SU-DHL-6 (cell line): ENCODE measurements around the gene CHADL.

ENCODE experiments used
- H2AFZ ChIP-seq: fragments of 200-600 bp; sonication (generic); 2 replicates; pipeline ENCODE4 v1.6.1; 2014; ENCODE audit warnings: low read depth, mild to moderate bottlenecking, moderate library complexity, mixed read lengths, antibody characterized with exemption, low read length; ENCODE audit not compliant: severe bottlenecking
- H3F3A ChIP-seq: fragments of 200-600 bp; shearing (Covaris generic); 2 replicates; pipeline ENCODE4 v1.6.0; 2016; ENCODE audit warnings: antibody characterized with exemption, mild to moderate bottlenecking; ENCODE audit not compliant: insufficient read depth
- H3K27ac ChIP-seq: fragments of 200-600 bp; sonication (generic); 2 replicates; pipeline ENCODE4 v1.5.1; 2016; ENCODE audit warnings: low read depth, mild to moderate bottlenecking, low read length, moderate library complexity, mixed read lengths
- H3K27me3 ChIP-seq: fragments of 200-600 bp; sonication (generic), shearing (Covaris generic); 2 replicates; pipeline ENCODE4 v1.6.0; 2014; ENCODE audit warnings: mild to moderate bottlenecking, low read length
- H3K36me3 ChIP-seq: fragments of 200-600 bp; sonication (generic); 2 replicates; pipeline ENCODE4 v1.6.1; 2014; ENCODE audit warnings: mild to moderate bottlenecking, low read length, mixed read lengths
- H3K4me2 ChIP-seq: fragments of 300-600, 200-600 bp; shearing (Covaris generic), sonication (generic); 2 replicates; pipeline ENCODE4 v1.6.0; 2014; ENCODE audit warnings: low read length, low read depth, mild to moderate bottlenecking; ENCODE audit not compliant: poor library complexity, severe bottlenecking
- H3K4me3 ChIP-seq: fragments of 200-600 bp; sonication (generic); 2 replicates; pipeline ENCODE4 v1.5.1; 2014; ENCODE audit warnings: antibody characterized with exemption, low read length, mild to moderate bottlenecking, mixed read lengths; ENCODE audit not compliant: insufficient read depth, poor library complexity, severe bottlenecking
- H3K79me2 ChIP-seq: fragments of 200-600 bp; sonication (generic); 2 replicates; pipeline ENCODE4 v1.6.1; 2014; ENCODE audit warnings: mild to moderate bottlenecking, low read length, moderate library complexity; ENCODE audit not compliant: insufficient read depth
- H3K9ac ChIP-seq: fragments of 200-600 bp; sonication (generic); 2 replicates; pipeline ENCODE4 v1.7.0; 2014; ENCODE audit warnings: mild to moderate bottlenecking, low read length
- H3K9me2 ChIP-seq: fragments of 200-600 bp; sonication (generic); replicated peaks from 2 replicates; pipeline ENCODE4 v1.6.1; 2014; ENCODE audit warnings: low read length; ENCODE audit not compliant: insufficient read depth
- H3K9me3 ChIP-seq: fragments of 200-600 bp; sonication (generic); 2 replicates; pipeline ENCODE4 v1.6.1; 2014; ENCODE audit warnings: low read length, mixed read lengths; ENCODE audit not compliant: insufficient read depth
- H4K20me1 ChIP-seq: fragments of 200-600 bp; sonication (generic); 2 replicates; pipeline ENCODE4 v1.6.1; 2014; ENCODE audit warnings: low read depth, mild to moderate bottlenecking, antibody characterized with exemption, low read length, moderate library complexity, mixed read lengths
- EZH2phosphoT487 ChIP-seq: fragments of 200-600 bp; sonication (generic), shearing (Covaris generic); conservative IDR thresholded peaks from 2 replicates; pipeline ENCODE4 v1.6.1; 2018; ENCODE audit warnings: mild to moderate bottlenecking, antibody characterized with exemption, low read length, moderate library complexity, mixed read lengths
- TF ChIP-seq, protein P1 (sequence below): fragments of 200-600 bp; sonication (generic); IDR thresholded peaks from one replicate; pipeline ENCODE4 v1.5.1; 2017; ENCODE audit warnings: antibody characterized with exemption, mild to moderate bottlenecking, low read length, moderate library complexity; ENCODE audit not compliant: insufficient read depth, poor library complexity, severe bottlenecking

CHADL gene

GRCh38 chr22:41240377-41241132, at the start of gene CHADL:
TSS of gene CHADL (minus strand) at chr22:41240931. CDS start at chr22:41240881, 50 bp downstream.
- no peaks in the 10 kb centered on the region for H3K27me3 ChIP-seq
- H4K20me1 ChIP-seq: no peaks in the 10 kb centered on the region
- H3F3A ChIP-seq: peaks cover 11% of the 10 kb centered on the region
- H2AFZ ChIP-seq: no peak within 1 kb of the TSS
- H3K27ac ChIP-seq: no peak within 1 kb of the TSS
- no peak within 1 kb of the TSS for H3K4me2 ChIP-seq
- H3K9me3 ChIP-seq: no peaks in the 10 kb centered on the region
- H3K4me3 ChIP-seq: no peak within 1 kb of the TSS
- no peak within 1 kb of the TSS for H3K9ac ChIP-seq
- no peaks in the 10 kb centered on the region for H3K9me2 ChIP-seq
- H3K79me2 ChIP-seq: no peaks in the 10 kb centered on the region
- TF ChIP-seq, protein P1, sequence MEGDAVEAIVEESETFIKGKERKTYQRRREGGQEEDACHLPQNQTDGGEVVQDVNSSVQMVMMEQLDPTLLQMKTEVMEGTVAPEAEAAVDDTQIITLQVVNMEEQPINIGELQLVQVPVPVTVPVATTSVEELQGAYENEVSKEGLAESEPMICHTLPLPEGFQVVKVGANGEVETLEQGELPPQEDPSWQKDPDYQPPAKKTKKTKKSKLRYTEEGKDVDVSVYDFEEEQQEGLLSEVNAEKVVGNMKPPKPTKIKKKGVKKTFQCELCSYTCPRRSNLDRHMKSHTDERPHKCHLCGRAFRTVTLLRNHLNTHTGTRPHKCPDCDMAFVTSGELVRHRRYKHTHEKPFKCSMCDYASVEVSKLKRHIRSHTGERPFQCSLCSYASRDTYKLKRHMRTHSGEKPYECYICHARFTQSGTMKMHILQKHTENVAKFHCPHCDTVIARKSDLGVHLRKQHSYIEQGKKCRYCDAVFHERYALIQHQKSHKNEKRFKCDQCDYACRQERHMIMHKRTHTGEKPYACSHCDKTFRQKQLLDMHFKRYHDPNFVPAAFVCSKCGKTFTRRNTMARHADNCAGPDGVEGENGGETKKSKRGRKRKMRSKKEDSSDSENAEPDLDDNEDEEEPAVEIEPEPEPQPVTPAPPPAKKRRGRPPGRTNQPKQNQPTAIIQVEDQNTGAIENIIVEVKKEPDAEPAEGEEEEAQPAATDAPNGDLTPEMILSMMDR: no peak
- no peak for TF ChIP-seq EZH2phosphoT487
- H3K36me3 ChIP-seq: no peaks in the 10 kb centered on the region

DNA sequence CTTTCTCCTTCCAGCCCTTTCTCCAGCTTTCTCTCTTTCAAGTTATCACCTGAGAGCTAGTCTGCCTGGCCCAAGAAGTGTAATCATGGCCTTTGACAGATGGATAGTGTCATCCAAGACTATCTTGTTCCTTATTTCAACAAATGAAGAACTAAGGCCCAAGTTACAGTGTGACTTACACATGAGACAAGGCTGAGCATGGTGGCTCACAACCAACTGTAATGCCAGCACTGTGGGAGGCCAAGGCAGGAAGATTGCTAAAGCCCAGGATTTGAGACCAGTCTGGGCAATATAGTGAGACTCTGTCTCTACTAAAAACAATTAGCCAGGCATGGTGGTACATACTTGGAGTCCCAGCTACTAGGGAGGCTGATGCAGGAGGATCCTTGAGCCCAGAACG, 48.9 kb upstream of the CHADL start:
- H3K4me3 ChIP-seq: no peak overlapping the region
- H3K9ac ChIP-seq: no peak overlapping the region
- TF ChIP-seq EZH2phosphoT487: no peak
- TF ChIP-seq, protein P1: no peak
- H2AFZ ChIP-seq: no peak overlapping the region
- H3F3A ChIP-seq: 0 out of 2 replicates have a peak, but pooled peaks cover 4% of the 10 kb centered on the region
- no peaks in the 10 kb centered on the region for H3K9me3 ChIP-seq
- H4K20me1 ChIP-seq: no peaks in the 10 kb centered on the region
- H3K79me2 ChIP-seq: peaks cover 13% of the 10 kb centered on the region
- H3K9me2 ChIP-seq: no peaks in the 10 kb centered on the region
- no peaks in the 10 kb centered on the region for H3K27me3 ChIP-seq
- H3K36me3 ChIP-seq: no peaks in the 10 kb centered on the region
- H3K27ac ChIP-seq: no peak overlapping the region
- no peak overlapping the region for H3K4me2 ChIP-seq

DNA sequence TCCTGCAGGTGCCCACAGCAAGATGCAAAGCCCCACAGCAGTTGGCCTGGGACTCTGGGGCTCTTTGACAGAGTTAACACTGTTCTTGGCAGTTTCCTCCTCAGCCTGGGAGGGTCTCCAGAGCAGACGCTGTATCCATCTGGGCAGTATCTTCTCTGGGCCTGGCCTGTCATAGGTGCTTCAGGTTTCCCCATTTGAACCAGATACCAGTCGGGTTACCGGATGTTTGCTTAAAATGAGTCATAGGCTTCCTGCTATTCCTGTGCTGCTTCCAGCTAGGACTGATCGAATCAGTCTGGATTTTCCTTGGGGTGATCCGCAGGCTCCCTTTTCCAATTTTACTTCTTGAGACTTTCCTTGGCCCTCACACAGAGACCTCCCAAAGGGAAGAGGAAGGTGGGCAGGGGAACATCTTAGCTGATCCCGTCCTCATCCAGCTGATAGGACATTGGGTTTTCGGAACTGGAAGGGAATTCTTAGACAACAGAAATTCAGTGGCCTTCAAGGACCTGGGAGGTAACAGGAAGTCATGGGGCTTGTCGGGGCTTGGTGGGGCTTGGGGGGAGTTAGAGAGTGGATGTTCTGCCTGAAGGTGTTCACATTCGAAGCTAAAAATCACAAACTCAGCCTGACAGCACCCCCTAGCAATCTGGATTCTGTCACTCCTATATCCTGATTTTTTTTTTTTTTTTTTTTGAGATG, 47.7 kb upstream of the CHADL start:
- H3K9me2 ChIP-seq: no peaks in the 10 kb centered on the region
- no peaks in the 10 kb centered on the region for H3K27me3 ChIP-seq
- no peak for TF ChIP-seq EZH2phosphoT487
- TF ChIP-seq, protein P1: no peak
- 0 out of 2 replicates have a peak, but pooled peaks cover 4% of the 10 kb centered on the region for H3F3A ChIP-seq
- H3K9ac ChIP-seq: no peak overlapping the region
- no peak overlapping the region for H3K4me2 ChIP-seq
- no peaks in the 10 kb centered on the region for H3K9me3 ChIP-seq
- no peak overlapping the region for H2AFZ ChIP-seq
- no peaks in the 10 kb centered on the region; the same call in 1 of the 2 replicates for H4K20me1 ChIP-seq
- no peak overlapping the region for H3K4me3 ChIP-seq
- H3K27ac ChIP-seq: no peak overlapping the region
- H3K36me3 ChIP-seq: no peaks in the 10 kb centered on the region
- peaks cover 23% of the 10 kb centered on the region for H3K79me2 ChIP-seq
